ENCODE measurements around the gene BRD9. TPM values are rescaled to one million over a fixed set of nuclear protein-coding genes. Genes with fewer than 3 reads are reported as not detected.

The BRD9 gene
- total RNA-seq: 41.5 and 56.0 TPM in 2 replicates

GRCh38 chr5:892394-893136, at the start of gene BRD9, which contains the start of gene TRIP13:
TSS of gene BRD9 (minus strand) at chr5:892801. CDS start at chr5:892657, 144 bp downstream.
TSS of gene TRIP13 (plus strand) at chr5:892884. CDS start at chr5:892999, 115 bp downstream.

DNA sequence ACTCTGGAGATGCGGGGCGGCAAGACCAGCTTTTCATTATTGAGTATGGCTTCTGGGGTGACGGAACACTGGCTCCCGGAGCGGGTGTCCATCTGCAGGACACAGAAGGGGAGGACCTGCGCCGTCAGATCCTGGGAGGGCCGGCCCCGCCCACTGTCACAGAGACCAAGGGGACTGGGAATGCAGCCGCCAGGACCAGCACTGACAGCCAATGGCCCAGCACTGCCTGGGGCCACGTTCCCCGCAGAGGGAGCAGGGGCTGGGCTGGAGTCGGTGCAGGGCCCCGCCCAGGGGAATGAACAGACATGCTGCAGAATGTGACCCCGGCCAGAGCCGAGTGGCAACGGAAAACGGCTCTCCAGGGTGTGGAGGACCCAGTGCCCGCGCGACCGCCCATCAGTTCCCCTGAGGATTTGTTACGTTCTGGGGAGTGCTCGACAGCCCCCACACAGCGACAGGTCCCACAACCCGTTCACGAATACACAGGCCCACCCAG, 42.0 kb downstream of the BRD9 start, which contains the start of gene ZDHHC11:
Gene ZDHHC11, minus strand, starts transcription at position 476 of the 496 bp plus-strand sequence. Its CDS starts 384 bp downstream, at position 92.

Other genes with a start within 250 kb of the BRD9 start
- under 0.01 and 0.09 TPM in 2 replicates for gene TPPP, start 199.4 kb downstream of the BRD9 start, total RNA-seq
- 0.32 and 0.43 TPM in 2 replicates for gene ZDHHC11B, start 108.1 kb downstream of the BRD9 start, total RNA-seq
- 0.47 and 3.3 TPM in 2 replicates for gene ZDHHC11, start 41.8 kb downstream of the BRD9 start, total RNA-seq
- 1.8 and 4.1 TPM in 2 replicates for gene TRIP13, start 83 bp upstream of the BRD9 start, total RNA-seq
- 0.16 and 4.0 TPM in 2 replicates for gene NKD2, start 116.0 kb upstream of the BRD9 start, total RNA-seq
- 7.3 and 16.1 TPM in 2 replicates for gene SLC12A7, start 219.3 kb upstream of the BRD9 start, total RNA-seq